GM21390 (cell line): ENCODE data around the gene TIPRL.
"Not testable (repeated sequence)": the region's sequence is repeated elsewhere in the genome, so short reads cannot be mapped to it uniquely, and the experiment has no call there.

Experiments
- ATAC-seq: cut with Tn5 transposase; IDR thresholded peaks from one replicate; pipeline ENCODE4 v1.9.1; 2021; ENCODE audit not compliant: unreplicated experiment

Gene TIPRL

DNA sequence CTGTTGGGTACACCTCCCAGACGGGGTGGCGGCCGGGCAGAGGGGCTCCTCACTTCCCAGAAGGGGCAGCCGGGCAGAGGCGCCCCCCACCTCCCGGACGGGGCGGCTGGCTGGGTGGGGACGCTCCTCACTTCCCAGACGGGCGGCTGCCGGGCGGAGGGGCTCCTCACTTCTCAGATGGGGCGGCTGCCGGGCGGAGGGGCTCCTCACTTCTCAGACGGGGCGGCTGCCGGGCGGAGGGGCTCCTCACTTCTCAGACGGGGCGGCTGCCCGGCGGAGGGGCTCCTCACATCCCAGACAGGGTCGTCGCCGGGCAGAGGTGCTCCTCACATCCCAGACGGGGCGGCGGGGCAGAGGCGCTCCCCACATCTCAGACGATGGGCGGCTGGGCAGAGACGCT, 28.9 kb downstream of the TIPRL start:
- ATAC-seq: not testable (repeated sequence)

DNA sequence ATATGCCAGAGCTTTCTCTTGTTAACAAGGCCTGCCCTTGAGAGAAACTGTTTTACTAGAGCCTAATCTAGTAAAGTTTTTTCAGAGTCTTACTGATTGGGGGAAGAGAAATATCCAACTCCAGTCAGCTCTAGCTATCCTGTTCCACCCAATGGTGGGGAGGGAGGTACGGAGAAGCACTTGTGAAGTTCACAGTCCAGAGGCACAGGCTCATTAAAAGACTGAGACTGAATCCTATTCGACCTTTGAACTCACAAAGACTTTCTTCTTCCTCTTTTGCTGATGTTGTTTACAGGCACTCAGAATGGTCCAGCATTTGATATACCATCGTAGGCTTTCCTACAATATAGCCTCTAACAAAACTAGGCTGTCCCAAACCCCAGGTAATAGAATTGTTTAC, 31.6 kb downstream of the TIPRL start:
- ATAC-seq: no peak

DNA sequence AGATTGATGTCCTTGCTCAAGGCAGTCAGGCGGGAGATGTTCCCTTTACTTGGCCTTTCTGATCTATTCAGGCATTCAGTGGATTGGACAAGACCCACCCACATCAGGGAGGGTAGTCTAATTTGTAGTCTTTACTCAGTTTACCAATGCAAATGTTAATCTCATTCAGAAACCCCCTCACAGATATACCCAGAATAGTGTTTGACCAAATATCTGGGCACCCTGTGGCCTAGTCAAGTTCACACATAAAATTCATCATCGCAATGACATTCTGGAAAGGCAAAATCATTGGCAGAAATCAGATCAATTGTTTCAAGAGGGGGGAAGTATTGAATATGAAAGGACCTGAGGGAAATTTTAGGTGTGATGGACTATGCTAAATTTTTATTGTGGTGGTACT, 34.6 kb downstream of the TIPRL start:
- ATAC-seq: no peak

DNA sequence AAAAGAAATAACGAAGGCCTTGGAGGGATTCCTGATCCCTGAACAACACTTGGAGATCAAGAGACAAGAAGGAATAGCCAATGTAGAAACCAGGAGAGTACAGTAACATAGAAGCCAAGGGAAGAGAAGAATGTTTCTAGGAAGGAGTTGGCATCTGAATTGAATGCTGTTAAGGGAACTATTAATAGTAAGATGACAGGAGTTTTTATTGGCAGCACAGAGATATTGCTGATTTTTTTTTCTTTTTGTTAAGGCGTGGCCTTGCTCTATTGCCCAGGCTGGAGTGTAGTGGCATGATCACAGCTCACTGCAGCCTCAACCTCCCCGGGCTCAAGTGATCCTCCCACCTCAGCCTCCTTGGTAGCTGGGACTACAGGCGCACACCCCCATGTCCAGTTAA, 37.4 kb downstream of the TIPRL start:
- no peak for ATAC-seq

DNA sequence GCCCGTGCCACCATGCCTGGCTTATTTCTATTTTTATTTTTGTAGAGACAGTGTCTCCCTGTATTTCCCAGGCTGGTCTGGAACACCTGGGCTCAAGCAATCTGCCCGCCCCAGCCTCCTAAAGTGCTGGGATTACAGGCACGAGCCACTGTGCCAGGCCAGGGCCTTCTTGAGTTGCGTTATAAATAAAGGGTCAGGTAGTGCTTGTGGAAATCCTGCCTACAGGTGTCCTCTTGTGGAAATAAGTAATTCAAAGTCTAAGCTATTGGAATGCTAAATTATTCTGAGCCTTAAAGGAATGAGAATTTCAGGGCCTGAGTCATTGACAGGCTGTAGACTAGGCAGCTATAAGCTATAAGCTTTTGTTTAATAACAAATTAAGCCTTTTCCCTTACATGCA, 38.9 kb downstream of the TIPRL start:
- no peak for ATAC-seq

DNA sequence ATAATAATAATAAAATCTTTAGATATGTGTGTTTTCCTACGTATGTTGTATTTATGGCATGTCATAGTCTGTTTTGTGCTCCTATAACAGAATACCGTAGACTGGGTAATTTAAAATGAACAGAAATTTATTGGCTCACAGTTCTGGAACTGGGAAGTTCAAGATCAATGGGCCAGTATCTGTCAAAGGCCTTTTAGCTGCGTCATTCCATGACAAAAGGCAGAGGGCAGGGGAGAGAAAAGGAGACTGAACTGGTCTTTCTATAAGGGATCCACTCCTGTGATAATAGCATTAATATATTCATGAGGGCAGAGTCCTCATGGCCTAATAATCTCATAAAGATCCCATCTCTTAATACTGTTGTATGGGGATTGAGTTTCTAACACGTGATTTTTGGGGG, 39.9 kb downstream of the TIPRL start:
- no peak for ATAC-seq

DNA sequence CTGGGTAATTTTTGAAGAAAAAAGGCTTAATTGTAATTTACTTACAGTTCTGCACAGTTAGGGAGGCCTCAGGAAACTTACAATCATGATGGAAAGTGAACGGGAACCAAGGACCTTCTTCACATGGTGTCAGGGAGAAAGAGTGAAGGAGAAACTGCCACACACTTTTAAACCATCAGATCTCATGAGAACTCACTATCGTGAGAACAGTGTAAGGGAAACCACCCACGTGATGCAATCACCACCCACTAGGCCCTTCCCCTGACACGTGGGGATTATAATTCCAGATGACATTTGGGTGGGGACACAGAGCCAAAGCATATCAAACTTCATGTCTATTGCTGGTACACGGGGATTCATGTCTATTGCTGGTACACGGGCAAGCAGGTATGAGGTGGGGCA, 41.7 kb downstream of the TIPRL start:
- no peak for ATAC-seq

DNA sequence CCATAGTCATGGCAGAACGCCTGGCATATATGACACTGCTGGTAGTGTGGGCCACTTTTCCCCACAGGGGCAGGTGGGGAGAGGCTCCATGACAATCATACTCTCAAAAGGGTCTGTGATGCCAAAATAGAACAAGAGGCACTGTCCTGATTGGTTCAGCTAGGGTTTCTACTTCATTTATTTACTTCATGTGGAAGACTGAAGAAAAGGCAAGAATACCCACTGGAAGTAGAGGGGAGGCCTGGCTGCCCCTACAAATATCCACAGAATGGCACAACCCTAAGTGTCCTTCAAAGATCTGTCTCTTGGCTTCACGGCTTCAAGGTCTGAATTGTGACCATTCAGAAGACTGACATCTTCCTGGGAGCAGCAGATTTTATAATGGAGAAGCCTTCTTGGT, 42.5 kb downstream of the TIPRL start:
- ATAC-seq: no peak

DNA sequence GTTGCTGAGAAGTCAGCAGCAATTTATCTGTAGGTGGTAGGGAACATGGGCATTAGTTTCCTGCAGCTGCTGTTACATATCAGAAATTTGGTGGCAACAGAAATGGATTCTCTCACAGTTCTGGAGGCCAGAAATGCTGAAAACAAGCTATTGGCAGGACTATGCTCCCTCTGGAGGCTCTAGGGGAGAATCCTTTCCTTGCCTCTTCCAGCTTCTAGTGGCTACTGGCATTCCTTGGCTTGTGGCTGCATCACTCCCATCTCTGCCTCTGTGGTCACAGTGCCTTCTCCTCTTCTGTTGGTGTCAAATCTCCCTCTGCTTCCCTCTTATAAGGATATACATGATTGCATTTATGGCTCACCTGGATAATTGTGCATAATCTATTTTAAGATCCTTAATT, 44.5 kb downstream of the TIPRL start:
- no peak for ATAC-seq

DNA sequence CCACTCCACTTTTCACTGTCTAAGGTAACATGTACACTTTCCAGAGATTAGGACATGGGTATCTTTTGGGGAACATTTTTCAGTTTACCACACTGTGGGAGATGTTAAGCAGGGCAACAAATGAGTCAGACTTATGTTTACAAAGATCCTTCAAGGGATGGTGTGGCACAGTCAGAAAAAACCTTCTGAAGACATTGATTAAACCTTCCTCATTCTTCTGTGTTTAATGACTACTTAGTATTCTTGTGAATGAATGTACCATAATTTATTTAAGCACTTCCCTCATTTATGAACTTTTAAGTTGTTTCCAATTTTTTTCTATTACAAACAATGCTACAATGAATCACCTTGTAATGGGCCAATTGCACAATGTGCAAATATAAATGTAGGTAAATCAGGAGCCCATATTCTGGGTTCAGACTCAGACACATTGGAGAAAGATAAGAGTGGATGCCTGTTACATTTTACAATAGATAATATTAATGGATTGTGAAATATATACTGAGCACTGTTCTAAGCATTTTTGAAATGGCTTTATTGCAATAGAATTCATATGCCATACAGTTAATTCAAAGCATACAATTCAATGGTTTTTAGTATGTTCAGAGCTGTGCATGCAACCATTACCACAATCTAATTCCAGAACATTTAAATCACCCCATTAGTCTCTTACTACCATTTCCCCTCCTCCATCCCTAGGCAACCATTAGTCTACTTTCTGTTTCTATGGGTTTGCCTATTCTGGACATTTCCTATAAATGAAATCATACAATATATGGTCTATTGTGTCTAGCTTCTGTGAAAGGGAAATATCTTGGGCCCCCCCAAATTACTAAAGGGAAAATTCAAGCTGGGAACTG, 45.1 kb downstream of the TIPRL start:
- no peak for ATAC-seq

DNA sequence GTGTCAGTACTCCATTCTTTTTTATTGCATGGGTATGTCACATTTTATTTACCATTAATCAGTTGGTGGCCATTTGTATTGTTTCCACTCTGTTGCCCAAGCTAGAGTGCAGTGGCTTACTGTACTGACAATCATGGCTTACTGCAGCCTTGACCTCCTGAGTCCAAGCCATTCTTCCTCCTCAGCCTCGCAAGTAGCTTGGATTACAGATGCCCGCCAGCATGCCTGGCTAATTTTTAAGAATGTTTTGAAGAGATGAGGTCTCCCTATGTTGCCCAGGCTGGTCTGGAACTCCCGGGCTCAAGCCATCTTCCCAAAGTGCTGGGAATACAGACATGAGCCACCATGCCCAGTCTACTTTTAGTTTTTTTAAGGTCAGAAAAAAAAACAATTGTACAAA, 46.2 kb downstream of the TIPRL start:
- no peak for ATAC-seq

DNA sequence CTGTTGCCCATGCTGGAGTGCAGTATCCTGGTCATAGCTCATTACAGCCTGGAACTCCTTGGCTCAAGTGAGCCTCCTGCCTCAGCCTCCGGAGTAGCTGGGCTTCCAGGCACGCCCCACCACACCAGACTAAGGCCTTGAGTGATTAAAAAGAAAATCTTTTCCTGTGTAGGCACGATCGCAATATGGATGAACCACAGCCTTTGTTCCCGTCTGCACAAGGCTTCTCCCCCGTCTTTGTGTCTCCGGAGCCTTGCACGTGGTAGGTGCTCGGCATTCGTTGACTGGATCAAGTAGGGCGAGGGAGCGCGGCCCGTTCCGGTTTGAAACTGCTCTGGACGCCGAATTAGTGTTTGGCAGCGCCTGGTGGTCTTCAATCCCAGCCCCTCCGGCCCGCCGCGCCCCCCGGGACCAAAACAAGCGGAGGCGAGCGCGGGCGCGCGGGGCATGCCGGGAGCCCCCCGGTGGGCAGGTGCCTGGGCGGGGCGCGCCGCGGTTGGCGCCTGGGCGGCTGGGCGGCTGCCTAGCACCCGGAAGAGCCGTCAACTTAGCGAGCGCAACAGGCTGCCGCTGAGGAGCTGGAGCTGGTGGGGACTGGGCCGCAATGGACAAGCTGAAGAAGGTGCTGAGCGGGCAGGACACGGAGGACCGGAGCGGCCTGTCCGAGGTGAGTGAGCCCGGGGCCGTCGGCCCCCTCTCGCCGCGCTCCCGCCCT, 46.9 kb downstream of the TIPRL start, which contains the start of gene SFT2D2:
Gene SFT2D2 (plus strand): TSS at position 529 of the 715 bp plus-strand sequence. CDS start 76 bp downstream, at position 605.
- peak; percentile 68 for ATAC-seq

DNA sequence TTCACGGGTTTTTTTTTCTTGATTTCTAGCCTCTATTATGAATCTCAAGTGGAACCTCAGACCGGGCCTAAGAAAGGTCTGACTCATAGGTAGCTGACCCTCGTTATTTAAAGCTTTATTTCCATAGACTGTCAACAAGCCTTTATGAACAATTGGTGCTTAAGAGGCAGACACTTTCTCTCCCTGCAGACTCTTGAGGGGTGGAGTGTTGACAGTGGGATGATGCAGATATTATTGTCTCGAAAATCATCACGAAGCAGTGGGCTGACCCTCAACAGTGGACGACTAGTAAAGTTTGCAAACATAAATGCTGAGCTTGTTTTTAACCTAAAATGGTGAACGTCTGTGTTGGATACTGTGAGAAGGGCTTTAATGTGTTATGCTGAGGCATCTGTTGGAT, 48.9 kb downstream of the TIPRL start:
- peak; percentile 25 for ATAC-seq

DNA sequence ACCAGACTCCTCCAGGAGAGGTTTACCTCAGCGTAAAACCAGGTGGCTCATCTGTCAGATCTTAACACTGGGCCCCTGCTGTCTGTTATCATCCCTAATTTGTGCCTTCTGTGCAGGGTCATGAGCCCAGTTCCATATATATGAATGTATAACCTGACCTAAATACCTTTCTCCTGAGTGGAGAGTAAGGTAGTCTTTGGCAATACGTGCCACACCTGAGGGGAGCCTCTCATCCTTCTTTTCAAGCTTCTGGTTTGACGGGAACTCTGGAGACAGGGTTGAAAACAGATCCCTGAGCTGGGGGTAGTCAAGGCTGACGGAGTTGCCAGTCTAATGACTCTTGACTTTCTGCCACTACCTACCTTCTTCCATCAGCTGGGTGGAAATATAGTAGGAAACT, 51.1 kb downstream of the TIPRL start:
- ATAC-seq: no peak

DNA sequence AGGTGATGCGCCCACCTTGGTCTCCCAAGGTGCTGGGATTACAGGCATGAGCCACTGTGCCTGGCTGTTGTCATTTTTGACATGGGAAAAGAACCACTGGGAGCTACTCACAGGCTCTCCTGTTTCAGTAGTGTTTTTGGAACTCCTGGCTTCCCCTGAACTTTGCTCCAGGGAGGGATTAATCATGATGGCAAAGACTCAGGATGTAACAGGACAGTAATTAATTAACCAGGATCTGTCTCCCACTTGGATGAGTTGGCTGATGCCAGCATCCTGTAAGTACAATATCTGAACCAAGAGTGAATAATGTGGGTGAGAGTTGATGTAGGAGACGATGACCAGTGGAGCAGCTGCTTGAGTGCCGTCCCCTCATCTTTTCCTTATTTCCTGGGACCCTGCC, 51.9 kb downstream of the TIPRL start:
- no peak for ATAC-seq

DNA sequence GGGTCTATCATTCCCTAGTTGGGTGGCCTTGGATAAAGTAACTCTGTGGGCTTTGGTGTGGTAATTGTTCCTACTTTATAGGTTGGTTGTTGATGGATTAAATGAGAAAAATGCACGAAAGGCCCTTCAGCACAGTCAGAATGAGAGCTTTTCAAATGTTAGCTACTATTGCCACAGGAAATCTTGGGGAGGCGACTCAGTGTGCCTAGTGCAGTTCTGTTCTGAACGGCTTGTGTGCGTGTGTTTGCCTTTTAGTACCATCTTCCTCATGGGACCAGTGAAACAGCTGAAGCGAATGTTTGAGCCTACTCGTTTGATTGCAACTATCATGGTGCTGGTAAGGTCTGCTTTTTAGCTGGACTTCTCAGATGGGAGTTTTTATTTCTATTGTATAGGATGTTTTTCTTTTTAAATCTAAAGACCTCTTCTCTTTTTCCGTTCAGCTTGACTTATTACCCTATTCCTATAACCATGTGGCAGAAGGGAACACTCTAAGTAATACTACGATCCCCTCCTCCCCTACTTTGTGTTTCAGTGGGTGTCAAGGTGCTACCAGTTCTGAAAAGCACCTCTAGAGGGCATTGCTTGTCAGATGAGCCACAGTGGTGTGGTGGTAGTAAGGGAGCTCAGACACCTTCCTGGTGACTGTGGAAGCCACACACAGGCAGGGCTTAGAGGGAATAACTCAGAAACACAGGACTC, 56.2 kb downstream of the TIPRL start:
- ATAC-seq: peak; percentile 91

DNA sequence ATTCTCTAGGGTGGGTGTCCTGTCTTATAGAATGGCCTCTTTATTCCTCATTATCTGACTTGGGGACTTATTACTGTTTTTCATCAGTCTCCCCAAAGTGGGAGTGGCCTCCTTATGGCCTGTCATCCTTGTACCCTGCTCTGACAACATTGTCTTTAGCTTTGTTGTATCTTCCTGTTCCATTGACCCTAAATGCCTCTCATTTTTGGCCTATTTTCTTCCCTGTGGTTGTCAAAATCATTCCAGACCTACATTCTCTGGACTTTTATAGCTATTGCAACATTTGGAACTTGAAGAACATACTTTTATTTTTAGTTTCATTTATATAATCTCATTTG, 56.8 kb downstream of the TIPRL start:
- peak; percentile 21 for ATAC-seq

DNA sequence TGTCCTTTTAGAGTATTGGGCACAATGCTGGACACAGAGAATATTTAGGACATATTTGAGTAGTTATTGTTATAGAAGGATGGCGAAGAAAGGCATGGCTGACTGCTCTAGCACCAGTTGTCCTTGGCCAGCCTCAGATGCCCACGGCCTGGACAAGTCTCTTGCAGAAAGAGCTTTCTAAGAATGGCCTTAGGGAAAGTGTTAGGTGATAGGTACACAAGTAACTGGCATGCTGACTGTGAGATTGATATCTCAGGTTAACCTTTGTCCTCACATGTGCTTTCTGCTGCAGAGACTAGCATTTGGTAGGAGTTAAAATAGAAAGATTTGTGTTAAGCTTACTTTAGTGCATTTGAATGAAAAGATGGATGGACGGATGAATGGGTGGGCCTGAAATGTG, 57.2 kb downstream of the TIPRL start:
- no peak for ATAC-seq

DNA sequence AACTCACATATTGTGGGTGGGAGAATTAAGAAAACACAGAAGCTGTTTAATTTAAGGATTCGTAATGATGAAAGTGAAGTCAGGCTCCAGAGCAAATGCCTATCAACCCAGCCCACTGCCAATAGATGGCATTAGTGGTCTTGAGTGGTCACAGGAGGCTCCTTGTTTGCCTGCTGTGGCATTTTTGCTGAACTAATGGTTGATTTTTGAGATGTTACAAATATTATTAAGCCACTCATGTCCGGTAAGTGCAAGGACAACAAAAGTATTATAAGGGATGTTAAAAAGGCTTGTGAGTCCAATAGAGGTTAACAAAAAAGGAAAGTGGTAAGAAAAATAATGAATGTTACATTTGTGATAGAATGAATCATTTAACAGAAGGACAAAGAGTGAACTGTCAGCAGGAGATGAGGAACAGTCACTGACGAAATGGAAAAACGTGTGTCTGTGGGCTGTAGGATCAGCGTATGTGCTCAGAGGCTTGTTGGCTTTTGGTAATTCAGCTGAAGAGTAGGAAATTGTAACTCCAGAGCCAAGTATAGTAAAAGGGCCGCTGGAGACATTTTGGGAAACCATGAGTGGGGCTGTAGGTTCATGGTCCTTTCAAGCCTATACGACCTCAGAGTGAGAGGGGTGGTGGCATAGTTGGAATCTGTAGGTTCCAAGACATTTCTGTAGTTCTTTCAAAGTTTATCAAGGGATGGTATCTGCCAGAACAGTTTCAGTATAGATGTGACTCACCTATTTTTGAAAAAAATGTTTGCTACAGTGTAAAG, 58.3 kb downstream of the TIPRL start:
- no peak for ATAC-seq

DNA sequence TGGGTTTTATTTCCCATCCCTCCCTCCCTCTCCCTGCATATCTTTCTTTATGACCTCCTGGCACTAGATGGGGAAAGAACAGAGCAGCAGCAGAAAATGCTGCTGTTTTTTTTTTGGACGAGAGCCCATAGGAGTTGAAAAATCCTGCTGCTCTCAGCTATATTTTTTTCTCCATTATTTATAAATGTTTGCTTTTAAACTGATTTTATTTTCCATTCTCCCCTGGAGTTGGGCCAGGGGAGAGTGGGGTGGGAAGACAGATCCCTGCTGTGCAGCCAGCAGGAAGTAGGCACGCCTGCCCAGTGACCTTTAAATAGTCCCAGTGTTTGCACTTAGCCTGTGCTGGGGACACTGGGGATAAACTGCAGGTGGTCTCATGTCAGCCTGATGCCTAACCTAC, 64.4 kb downstream of the TIPRL start:
- ATAC-seq: no peak

DNA sequence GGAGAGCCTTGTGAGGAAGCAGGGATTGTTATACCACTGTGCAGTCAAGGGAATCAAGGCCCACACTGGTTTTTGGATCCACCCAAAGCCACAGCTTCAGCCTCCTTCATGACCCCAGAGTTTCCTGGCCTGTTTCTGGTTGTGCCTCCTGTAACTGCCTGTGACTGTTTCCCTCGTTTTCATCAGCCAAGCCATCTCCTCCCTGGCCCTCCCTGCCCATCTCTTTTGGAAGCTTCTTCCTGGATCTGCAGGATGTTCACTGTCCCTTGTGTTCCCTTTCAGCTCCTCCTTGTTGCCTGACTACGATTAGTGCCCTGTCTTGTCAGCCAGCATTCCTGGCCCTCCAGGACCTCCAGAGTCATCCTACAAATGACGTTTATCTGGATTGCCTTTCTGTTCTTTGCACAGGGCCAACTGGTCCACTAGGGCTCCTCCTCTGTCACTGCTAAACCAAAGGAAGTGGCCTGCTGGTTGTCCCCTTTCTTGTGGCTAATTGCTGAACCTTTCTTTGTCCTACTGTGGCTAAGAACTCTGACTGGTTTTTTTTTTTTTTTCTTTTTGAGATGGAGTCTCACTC, 65.0 kb downstream of the TIPRL start:
- no peak for ATAC-seq
